Stimulated activated CD8-positive, alpha-beta memory T cell treated with anti-CD3 and anti-CD28 coated beads, Interleukin-4, amount 100 ng/mL, for 24 hours (primary cell): ENCODE measurements around the gene BMP6.
"Not testable (repeated sequence)": the region's sequence is repeated elsewhere in the genome, so short reads cannot be mapped to it uniquely, and the experiment has no call there.

ENCODE experiments used
- DNase-seq: peaks from one replicate; pipeline ENCODE4 v3.0.0-alpha.2; 2020; ENCODE audit warnings: low read depth

The BMP6 gene

GRCh38 chr6:7887278-7887991 lies 161.5 kb downstream of the BMP6 start:
- no peak for DNase-seq

- no peak for DNase-seq
Observed at GRCh38 chr6:7888587-7889357, 162.9 kb downstream of the BMP6 start.

GRCh38 chr6:7891078-7891872 lies 165.4 kb downstream of the BMP6 start:
- no peak for DNase-seq

GRCh38 chr6:7892367-7892766 lies 166.5 kb downstream of the BMP6 start:
- DNase-seq: not testable (repeated sequence)

GRCh38 chr6:7893342-7893741 lies 167.4 kb downstream of the BMP6 start:
- no peak for DNase-seq

GRCh38 chr6:7894262-7895124 lies 168.6 kb downstream of the BMP6 start:
- DNase-seq: no peak

GRCh38 chr6:7895125-7895423 lies 169.2 kb downstream of the BMP6 start:
- DNase-seq: no peak

- DNase-seq: no peak
Observed at GRCh38 chr6:7896465-7896987, 170.6 kb downstream of the BMP6 start.

- DNase-seq: no peak
Observed at GRCh38 chr6:7897461-7898192, 171.7 kb downstream of the BMP6 start.

- DNase-seq: not testable (repeated sequence)
Observed at GRCh38 chr6:7898193-7898586, 172.3 kb downstream of the BMP6 start.

- DNase-seq: no peak
Observed at GRCh38 chr6:7899101-7899888, 173.4 kb downstream of the BMP6 start.

GRCh38 chr6:7899889-7900213 lies 174.0 kb downstream of the BMP6 start:
- no peak for DNase-seq

GRCh38 chr6:7900621-7901020 lies 174.7 kb downstream of the BMP6 start:
- DNase-seq: no peak

GRCh38 chr6:7901056-7901455 lies 175.2 kb downstream of the BMP6 start:
- no peak for DNase-seq

GRCh38 chr6:7901780-7902179 lies 175.9 kb downstream of the BMP6 start:
- DNase-seq: no peak

GRCh38 chr6:7902221-7902620 lies 176.3 kb downstream of the BMP6 start:
- no peak for DNase-seq

GRCh38 chr6:7902867-7903266 lies 177.0 kb downstream of the BMP6 start:
- DNase-seq: no peak

- DNase-seq: no peak
Observed at GRCh38 chr6:7903673-7904072, 177.8 kb downstream of the BMP6 start.

- no peak for DNase-seq
Observed at GRCh38 chr6:7904654-7905319, 178.9 kb downstream of the BMP6 start.

GRCh38 chr6:7905416-7905815 lies 179.5 kb downstream of the BMP6 start:
- DNase-seq: no peak
